ENCODE results near the gene TCP11L2. TPM values are rescaled to one million over a fixed set of nuclear protein-coding genes. Genes with fewer than 3 reads are reported as not detected.

The TCP11L2 gene
- total RNA-seq, 1 donor from 2014 or later, result 14.0 TPM

DNA sequence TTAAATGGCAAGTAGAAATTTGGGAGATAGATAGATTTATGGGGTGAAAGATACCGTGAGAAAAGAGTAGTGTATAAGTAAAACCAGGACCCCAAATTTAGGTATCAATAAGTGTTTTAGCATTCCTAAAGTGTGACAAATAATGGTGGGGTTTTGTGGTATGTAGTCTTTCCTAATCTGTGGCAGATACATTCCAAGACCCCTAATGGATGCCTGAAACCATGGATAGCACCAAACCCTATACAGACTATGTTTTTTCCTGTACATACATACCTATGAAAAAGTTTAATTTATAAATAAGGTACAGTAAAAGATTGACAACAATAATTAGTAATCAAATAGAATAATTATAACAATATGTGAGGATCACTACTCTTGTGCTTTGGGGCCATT, 14.4 kb upstream of the TCP11L2 start:
- TF ChIP-seq, protein P1, sequence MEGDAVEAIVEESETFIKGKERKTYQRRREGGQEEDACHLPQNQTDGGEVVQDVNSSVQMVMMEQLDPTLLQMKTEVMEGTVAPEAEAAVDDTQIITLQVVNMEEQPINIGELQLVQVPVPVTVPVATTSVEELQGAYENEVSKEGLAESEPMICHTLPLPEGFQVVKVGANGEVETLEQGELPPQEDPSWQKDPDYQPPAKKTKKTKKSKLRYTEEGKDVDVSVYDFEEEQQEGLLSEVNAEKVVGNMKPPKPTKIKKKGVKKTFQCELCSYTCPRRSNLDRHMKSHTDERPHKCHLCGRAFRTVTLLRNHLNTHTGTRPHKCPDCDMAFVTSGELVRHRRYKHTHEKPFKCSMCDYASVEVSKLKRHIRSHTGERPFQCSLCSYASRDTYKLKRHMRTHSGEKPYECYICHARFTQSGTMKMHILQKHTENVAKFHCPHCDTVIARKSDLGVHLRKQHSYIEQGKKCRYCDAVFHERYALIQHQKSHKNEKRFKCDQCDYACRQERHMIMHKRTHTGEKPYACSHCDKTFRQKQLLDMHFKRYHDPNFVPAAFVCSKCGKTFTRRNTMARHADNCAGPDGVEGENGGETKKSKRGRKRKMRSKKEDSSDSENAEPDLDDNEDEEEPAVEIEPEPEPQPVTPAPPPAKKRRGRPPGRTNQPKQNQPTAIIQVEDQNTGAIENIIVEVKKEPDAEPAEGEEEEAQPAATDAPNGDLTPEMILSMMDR (IDR thresholded peaks at IDR 0.05; ENCODE audit: unreplicated experiment), result no peak
- Mint-ChIP-seq H3K27me3 (ENCODE audit: unreplicated experiment) (no peaks in the 10 kb centered on the region), H3K36me3 (ENCODE audit: low read depth, unreplicated experiment) (no peaks in the 10 kb centered on the region), H3K9me3 (ENCODE audit: unreplicated experiment) (no peaks in the 10 kb centered on the region), H3K27ac (ENCODE audit: unreplicated experiment) (no peak overlapping the region), H3K4me1 (ENCODE audit: unreplicated experiment) (peaks cover 5% of the 10 kb centered on the region), H3K4me3 (ENCODE audit: unreplicated experiment) (no peak overlapping the region)
- DNase-seq (ENCODE audit: low spot score), result no peak

DNA sequence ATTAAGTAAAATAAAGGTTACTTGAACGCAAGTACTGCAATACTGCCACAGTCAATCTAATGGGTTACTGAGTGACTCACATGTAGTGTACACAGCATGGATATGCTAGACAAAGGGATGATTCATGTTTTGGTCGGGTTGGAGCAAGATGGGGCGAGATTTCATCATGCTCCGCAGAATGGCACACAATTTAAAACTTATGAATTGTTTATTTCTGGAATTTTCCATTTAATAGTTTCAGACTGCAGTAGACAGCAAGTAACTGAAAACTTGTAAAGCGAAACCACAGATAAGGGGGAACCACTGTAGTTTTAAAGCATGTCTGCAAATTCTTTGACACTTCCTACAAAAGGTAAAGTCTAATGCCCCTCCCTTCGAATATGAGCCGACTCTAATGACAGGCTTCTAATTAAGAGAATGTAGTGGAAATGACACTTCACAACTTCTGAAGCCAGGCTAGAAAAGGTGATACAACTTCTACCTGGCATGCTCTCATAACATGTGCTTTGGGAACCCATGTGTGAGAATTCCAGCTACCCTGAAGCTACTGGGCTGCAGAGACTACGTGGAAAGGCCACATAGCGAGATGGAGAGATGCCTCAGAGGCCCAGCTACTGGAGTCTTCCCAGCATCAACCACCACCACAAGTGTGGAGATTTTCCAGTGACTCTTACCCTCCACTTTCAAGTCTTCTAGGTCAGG, 13.9 kb upstream of the TCP11L2 start:
- H3K36me3 Mint-ChIP-seq (ENCODE audit: low read depth, unreplicated experiment), result no peaks in the 10 kb centered on the region

DNA sequence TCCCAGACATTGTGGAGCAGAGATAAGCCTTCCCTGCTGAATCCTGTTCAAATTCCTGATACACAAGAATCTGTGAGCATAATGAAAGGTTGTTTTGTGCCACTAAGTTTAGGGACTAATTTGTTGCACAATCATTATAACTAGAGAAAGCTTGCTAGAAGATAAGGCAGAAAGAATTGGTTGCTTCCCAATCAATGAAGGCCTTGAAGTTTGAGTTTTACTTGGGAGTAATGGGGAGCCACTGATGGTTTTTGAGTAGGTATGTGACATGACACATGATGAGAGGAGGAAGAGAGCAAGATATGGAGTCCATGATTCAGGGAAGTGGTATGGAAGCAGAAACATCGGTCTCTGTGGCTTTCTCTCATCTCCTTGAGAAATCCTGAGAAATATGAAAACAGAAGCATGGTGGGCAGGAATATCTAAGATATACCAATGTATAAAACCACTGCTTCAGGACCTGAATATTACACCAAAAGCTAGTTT, 13.3 kb upstream of the TCP11L2 start:
- Mint-ChIP-seq H3K9me3 (ENCODE audit: unreplicated experiment) (no peaks in the 10 kb centered on the region), H3K4me3 (ENCODE audit: unreplicated experiment) (no peak overlapping the region), H3K4me1 (ENCODE audit: unreplicated experiment) (peaks cover 5% of the 10 kb centered on the region), H3K27me3 (ENCODE audit: unreplicated experiment) (no peaks in the 10 kb centered on the region), H3K27ac (ENCODE audit: unreplicated experiment) (no peak overlapping the region), H3K36me3 (ENCODE audit: low read depth, unreplicated experiment) (no peaks in the 10 kb centered on the region)
- no peak for DNase-seq (ENCODE audit: low spot score)
- TF ChIP-seq, protein P1 (IDR thresholded peaks at IDR 0.05; ENCODE audit: unreplicated experiment), result no peak

More for the DNA sequence above, 13.9 kb upstream of the TCP11L2 start:
- Mint-ChIP-seq H3K4me1 (ENCODE audit: unreplicated experiment) (peaks cover 5% of the 10 kb centered on the region), H3K27me3 (ENCODE audit: unreplicated experiment) (no peaks in the 10 kb centered on the region), H3K4me3 (ENCODE audit: unreplicated experiment) (no peak overlapping the region), H3K9me3 (ENCODE audit: unreplicated experiment) (no peaks in the 10 kb centered on the region), H3K27ac (ENCODE audit: unreplicated experiment) (no peak overlapping the region)
- TF ChIP-seq, protein P1 (IDR thresholded peaks at IDR 0.05; ENCODE audit: unreplicated experiment), result no peak
- DNase-seq (ENCODE audit: low spot score), result no peak

DNA sequence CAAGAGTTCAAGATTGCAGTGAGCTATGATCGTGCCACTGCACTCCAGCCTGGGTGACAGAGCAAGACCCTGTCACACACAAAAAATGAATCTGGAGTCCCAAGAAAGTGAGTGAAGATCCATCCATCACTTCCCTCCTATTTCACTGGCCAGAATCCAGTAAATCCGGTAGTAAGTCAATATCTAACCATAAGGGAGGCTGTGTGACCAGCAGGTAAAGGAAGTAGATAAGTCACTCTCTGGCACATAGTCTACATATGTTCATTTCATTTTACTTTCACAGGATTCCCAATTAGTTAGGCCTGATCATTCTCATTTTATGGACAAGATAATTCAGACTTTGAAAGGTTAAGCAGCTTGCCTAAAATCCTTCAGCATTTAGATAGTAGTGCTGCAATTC, 11.9 kb upstream of the TCP11L2 start:
- no peaks in the 10 kb centered on the region for H3K27me3 Mint-ChIP-seq (ENCODE audit: unreplicated experiment)
- H3K9me3 Mint-ChIP-seq (ENCODE audit: unreplicated experiment), result no peaks in the 10 kb centered on the region
- H3K4me1 Mint-ChIP-seq (ENCODE audit: unreplicated experiment), result no peaks in the 10 kb centered on the region
- no peaks in the 10 kb centered on the region for H3K36me3 Mint-ChIP-seq (ENCODE audit: low read depth, unreplicated experiment)
- TF ChIP-seq, protein P1 (IDR thresholded peaks at IDR 0.05; ENCODE audit: unreplicated experiment), result no peak
- no peak for DNase-seq (ENCODE audit: low spot score)
- H3K27ac Mint-ChIP-seq (ENCODE audit: unreplicated experiment), result no peak overlapping the region
- H3K4me3 Mint-ChIP-seq (ENCODE audit: unreplicated experiment), result no peak overlapping the region

DNA sequence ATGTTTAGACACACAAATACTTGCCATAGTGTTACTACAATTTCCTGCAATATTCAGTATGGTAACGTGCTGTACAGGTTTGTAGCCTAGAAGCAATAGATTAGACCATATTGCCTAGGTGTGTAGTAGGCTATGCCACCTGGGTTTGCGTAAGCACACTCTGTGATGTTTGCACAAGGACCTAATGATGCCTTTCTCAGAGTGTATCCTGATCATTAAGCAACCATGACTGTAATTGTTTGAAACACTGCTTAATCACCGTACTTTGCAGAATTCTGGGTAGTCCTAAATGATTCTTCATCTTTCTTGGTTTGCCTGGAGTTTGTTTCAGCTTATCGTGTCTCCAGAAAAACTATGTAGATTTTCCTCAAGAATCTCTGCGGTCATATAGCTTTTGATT, 11.2 kb upstream of the TCP11L2 start:
- no peak overlapping the region for H3K4me3 Mint-ChIP-seq (ENCODE audit: unreplicated experiment)
- no peaks in the 10 kb centered on the region for H3K27me3 Mint-ChIP-seq (ENCODE audit: unreplicated experiment)
- H3K36me3 Mint-ChIP-seq (ENCODE audit: low read depth, unreplicated experiment), result no peaks in the 10 kb centered on the region
- no peaks in the 10 kb centered on the region for H3K4me1 Mint-ChIP-seq (ENCODE audit: unreplicated experiment)
- no peak for DNase-seq (ENCODE audit: low spot score)
- no peak overlapping the region for H3K27ac Mint-ChIP-seq (ENCODE audit: unreplicated experiment)
- no peaks in the 10 kb centered on the region for H3K9me3 Mint-ChIP-seq (ENCODE audit: unreplicated experiment)
- TF ChIP-seq, protein P1 (IDR thresholded peaks at IDR 0.05; ENCODE audit: unreplicated experiment), result no peak
